HepG2 (cell line): ENCODE data around the gene ATOH8. TPM values are rescaled to one million over a fixed set of nuclear protein-coding genes. Genes with fewer than 3 reads are reported as not detected.

ENCODE experiments used
- ARNT2 ChIP-seq: sonication (generic); formaldehyde crosslinking; IDR thresholded peaks from 2 replicates; pipeline ENCODE4 v1.8.0; 2022; ENCODE audit warnings: mild to moderate bottlenecking, low read depth, missing genetic modification reagents, moderate library complexity
- ASH2L ChIP-seq: fragments of 300-600, 200-600 bp; sonication (generic); IDR thresholded peaks from 2 replicates; pipeline ENCODE4 v1.7.0; 2017; ENCODE audit warnings: low read depth, mild to moderate bottlenecking, moderate library complexity, mixed read lengths, low read length; ENCODE audit not compliant: insufficient read length
- DPF2 ChIP-seq: sonication (generic); formaldehyde crosslinking; IDR thresholded peaks from 2 replicates; pipeline ENCODE4 v1.4.0; 2020; ENCODE audit warnings: mild to moderate bottlenecking, low read depth, missing genetic modification reagents, borderline replicate concordance
- HIVEP1 ChIP-seq: sonication (generic); formaldehyde crosslinking; IDR thresholded peaks from 2 replicates; pipeline ENCODE4 v1.4.0; 2020; ENCODE audit warnings: mild to moderate bottlenecking, missing genetic modification reagents
- HOXA7 ChIP-seq: sonication (generic); formaldehyde crosslinking; IDR thresholded peaks from 2 replicates; pipeline ENCODE4 v1.8.1; 2022; ENCODE audit warnings: mild to moderate bottlenecking, missing genetic modification reagents, moderate library complexity
- KMT2A ChIP-seq: sonication (generic); formaldehyde crosslinking; IDR thresholded peaks from 2 replicates; pipeline ENCODE4 v1.4.0; 2020; ENCODE audit warnings: missing genetic modification reagents
- MZF1 ChIP-seq: sonication (generic); formaldehyde crosslinking; IDR thresholded peaks from 2 replicates; pipeline ENCODE4 v1.8.1; 2023; ENCODE audit warnings: mild to moderate bottlenecking, missing genetic modification reagents, borderline replicate concordance
- NR2F2 ChIP-seq: IDR thresholded peaks from 2 replicates; pipeline ENCODE4 v1.6.1; 2012; ENCODE audit warnings: low read depth, inconsistent platforms, borderline replicate concordance
- THYN1 ChIP-seq: sonication (generic); formaldehyde crosslinking; IDR thresholded peaks from 2 replicates; pipeline ENCODE4 v1.8.1; 2023; ENCODE audit warnings: low read depth, mild to moderate bottlenecking, moderate library complexity, missing genetic modification reagents, borderline replicate concordance
- ZSCAN21 ChIP-seq: sonication (generic); formaldehyde crosslinking; IDR thresholded peaks from 2 replicates; pipeline ENCODE4 v1.8.0; 2022; ENCODE audit warnings: mild to moderate bottlenecking, missing genetic modification reagents, moderate library complexity, borderline replicate concordance
- polyA plus RNA-seq, 8 experiments: library from polyadenylated mRNA; depleted of rRNA in 3 of 8; stranded (reverse) in 7 of 8; unstranded in 1 of 8; fragments of >200 nt; fragmentation: Illumina TruSeq in 4 of 8; extraction: Trizol in 4 of 8; gene quantifications; 2 replicates each; pipeline versions ENCODE4 v1.2.1 to v1.2.3, GENCODE V29; 2011 to 2016; ENCODE audit warnings: low read depth in 4 of 8, missing spikeins in 1 of 8, mixed read lengths in 1 of 8; ENCODE audit not compliant: insufficient read depth in 1 of 8
- total RNA-seq, 5 experiments: library from RNA; depleted of rRNA; stranded (reverse); fragments of >200 nt; fragmentation: Illumina TruSeq; extraction: Trizol; gene quantifications; 2 replicates each; pipeline ENCODE4 v1.2.3, GENCODE V29; 2016; ENCODE audit warnings: low read depth in 1 of 5
- TF ChIP-seq, protein P1 (sequence below): sonication (generic); formaldehyde crosslinking; IDR thresholded peaks from 2 replicates; pipeline ENCODE4; 2020; ENCODE audit warnings: missing genetic modification reagents, mild to moderate bottlenecking, borderline replicate concordance
- TF ChIP-seq, protein P2 (sequence below): sonication (generic); formaldehyde crosslinking; IDR thresholded peaks from 2 replicates; pipeline ENCODE4 v1.5.0; 2020; ENCODE audit warnings: missing genetic modification reagents, mild to moderate bottlenecking, borderline replicate concordance
- TF ChIP-seq, protein P3 (sequence below): sonication (generic); formaldehyde crosslinking; IDR thresholded peaks from 2 replicates; pipeline ENCODE4 v1.4.0; 2020; ENCODE audit warnings: missing genetic modification reagents

The ATOH8 gene
- total and polyA plus RNA-seq, 2 of the 13 experiments (the other 11 are each of a cell fraction or from before 2014, with no cell fraction given): 0.13 to 0.61 TPM

DNA sequence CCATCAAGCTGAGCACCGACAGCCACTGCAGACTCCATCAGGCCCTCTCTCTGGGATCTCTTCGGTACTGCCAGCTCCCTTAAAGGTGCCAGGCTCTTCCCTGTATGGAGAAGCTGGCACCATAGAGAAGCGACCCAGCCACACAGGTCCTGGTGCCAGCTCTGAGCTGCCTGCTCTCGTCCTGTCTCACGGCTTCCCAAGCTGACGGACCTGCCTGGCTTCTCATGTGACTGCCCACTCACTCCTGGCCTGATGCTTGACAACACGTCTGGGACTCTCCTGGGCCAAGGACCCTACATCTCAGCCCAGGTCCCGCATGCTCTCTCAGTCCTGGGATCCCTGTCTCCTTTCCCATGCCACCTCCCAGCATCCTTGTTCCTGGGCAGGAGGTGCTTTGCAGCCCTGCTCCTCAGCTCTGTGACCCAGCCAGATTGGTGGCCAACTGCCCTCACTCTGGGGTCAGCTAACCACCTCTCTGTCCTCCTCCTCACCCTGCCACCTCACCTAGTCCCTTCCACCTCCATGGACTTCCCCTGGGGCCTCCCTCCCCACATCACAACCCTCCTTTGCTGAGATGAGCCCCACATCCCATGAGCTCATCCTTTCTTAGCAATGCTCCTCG lies 12.5 kb upstream of the ATOH8 start (continued):
- TF ChIP-seq, protein P1, sequence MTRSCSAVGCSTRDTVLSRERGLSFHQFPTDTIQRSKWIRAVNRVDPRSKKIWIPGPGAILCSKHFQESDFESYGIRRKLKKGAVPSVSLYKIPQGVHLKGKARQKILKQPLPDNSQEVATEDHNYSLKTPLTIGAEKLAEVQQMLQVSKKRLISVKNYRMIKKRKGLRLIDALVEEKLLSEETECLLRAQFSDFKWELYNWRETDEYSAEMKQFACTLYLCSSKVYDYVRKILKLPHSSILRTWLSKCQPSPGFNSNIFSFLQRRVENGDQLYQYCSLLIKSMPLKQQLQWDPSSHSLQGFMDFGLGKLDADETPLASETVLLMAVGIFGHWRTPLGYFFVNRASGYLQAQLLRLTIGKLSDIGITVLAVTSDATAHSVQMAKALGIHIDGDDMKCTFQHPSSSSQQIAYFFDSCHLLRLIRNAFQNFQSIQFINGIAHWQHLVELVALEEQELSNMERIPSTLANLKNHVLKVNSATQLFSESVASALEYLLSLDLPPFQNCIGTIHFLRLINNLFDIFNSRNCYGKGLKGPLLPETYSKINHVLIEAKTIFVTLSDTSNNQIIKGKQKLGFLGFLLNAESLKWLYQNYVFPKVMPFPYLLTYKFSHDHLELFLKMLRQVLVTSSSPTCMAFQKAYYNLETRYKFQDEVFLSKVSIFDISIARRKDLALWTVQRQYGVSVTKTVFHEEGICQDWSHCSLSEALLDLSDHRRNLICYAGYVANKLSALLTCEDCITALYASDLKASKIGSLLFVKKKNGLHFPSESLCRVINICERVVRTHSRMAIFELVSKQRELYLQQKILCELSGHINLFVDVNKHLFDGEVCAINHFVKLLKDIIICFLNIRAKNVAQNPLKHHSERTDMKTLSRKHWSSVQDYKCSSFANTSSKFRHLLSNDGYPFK (CRISPR knock-in tag): 0 out of 2 replicates have a peak, but pooled peaks have one; percentile 9
- TF ChIP-seq, protein P2, sequence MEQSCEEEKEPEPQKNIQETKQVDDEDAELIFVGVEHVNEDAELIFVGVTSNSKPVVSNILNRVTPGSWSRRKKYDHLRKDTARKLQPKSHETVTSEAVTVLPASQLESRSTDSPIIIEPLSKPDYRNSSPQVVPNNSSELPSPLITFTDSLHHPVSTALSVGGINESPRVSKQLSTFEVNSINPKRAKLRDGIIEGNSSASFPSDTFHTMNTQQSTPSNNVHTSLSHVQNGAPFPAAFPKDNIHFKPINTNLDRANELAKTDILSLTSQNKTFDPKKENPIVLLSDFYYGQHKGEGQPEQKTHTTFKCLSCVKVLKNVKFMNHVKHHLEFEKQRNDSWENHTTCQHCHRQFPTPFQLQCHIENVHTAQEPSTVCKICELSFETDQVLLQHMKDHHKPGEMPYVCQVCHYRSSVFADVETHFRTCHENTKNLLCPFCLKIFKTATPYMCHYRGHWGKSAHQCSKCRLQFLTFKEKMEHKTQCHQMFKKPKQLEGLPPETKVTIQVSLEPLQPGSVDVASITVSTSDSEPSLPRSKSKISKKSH (CRISPR knock-in tag): peak; percentile 33; the same call in 1 of the 2 replicates
- TF ChIP-seq NR2F2 (no peak), HIVEP1 (CRISPR knock-in tag) (no peak), KMT2A (no peak), ASH2L (no peak), THYN1 (CRISPR knock-in tag) (no peak), DPF2 (CRISPR knock-in tag) (no peak), ARNT2 (CRISPR knock-in tag) (no peak), MZF1 (no peak), ZSCAN21 (CRISPR knock-in tag) (0 out of 2 replicates have a peak, but pooled peaks have one; percentile 32), HOXA7 (CRISPR knock-in tag) (no peak)
- TF ChIP-seq, protein P3, sequence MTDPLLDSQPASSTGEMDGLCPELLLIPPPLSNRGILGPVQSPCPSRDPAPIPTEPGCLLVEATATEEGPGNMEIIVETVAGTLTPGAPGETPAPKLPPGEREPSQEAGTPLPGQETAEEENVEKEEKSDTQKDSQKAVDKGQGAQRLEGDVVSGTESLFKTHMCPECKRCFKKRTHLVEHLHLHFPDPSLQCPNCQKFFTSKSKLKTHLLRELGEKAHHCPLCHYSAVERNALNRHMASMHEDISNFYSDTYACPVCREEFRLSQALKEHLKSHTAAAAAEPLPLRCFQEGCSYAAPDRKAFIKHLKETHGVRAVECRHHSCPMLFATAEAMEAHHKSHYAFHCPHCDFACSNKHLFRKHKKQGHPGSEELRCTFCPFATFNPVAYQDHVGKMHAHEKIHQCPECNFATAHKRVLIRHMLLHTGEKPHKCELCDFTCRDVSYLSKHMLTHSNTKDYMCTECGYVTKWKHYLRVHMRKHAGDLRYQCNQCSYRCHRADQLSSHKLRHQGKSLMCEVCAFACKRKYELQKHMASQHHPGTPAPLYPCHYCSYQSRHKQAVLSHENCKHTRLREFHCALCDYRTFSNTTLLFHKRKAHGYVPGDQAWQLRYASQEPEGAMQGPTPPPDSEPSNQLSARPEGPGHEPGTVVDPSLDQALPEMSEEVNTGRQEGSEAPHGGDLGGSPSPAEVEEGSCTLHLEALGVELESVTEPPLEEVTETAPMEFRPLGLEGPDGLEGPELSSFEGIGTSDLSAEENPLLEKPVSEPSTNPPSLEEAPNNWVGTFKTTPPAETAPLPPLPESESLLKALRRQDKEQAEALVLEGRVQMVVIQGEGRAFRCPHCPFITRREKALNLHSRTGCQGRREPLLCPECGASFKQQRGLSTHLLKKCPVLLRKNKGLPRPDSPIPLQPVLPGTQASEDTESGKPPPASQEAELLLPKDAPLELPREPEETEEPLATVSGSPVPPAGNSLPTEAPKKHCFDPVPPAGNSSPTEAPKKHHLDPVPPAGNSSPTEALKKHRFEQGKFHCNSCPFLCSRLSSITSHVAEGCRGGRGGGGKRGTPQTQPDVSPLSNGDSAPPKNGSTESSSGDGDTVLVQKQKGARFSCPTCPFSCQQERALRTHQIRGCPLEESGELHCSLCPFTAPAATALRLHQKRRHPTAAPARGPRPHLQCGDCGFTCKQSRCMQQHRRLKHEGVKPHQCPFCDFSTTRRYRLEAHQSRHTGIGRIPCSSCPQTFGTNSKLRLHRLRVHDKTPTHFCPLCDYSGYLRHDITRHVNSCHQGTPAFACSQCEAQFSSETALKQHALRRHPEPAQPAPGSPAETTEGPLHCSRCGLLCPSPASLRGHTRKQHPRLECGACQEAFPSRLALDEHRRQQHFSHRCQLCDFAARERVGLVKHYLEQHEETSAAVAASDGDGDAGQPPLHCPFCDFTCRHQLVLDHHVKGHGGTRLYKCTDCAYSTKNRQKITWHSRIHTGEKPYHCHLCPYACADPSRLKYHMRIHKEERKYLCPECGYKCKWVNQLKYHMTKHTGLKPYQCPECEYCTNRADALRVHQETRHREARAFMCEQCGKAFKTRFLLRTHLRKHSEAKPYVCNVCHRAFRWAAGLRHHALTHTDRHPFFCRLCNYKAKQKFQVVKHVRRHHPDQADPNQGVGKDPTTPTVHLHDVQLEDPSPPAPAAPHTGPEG (CRISPR knock-in tag): no peak
